IMR-90 (cell line): ENCODE results near the gene SNTG2. TPM values are rescaled to one million over a fixed set of nuclear protein-coding genes. Genes with fewer than 3 reads are reported as not detected.

Experiments used
- ATAC-seq: fragments of 200-7000 bp; cut with Tn5 transposase; 2 replicates; pipeline ENCODE4 v1.9.1; 2020; ENCODE audit warnings: low read depth, mild to moderate bottlenecking, moderate library complexity
- BruUV-seq: library from RNA; stranded (reverse); fragments of 400-500 nt; replicated peaks from 2 replicates; lab custom pipeline; 2021; lab: Mats Ljungman, UMichigan
- CTCF ChIA-PET: fragments of 300-600 bp; formaldehyde crosslinking; extraction: SDS; loops from one replicate; lab custom pipeline; 2021; ENCODE audit warnings: antibody characterized with exemption; lab: Yijun Ruan, JAX
- POLR2A ChIA-PET: fragments of 300-600 bp; sonication (Branson Sonifier 250); formaldehyde crosslinking; loops from one replicate; lab custom pipeline; 2022; ENCODE audit warnings: antibody characterized with exemption; ENCODE audit not compliant: unreplicated experiment; lab: Charles Lee
- DNase-seq: peaks from one replicate; pipeline ENCODE4 v3.0.0; 2013
- H2AFZ ChIP-seq: replicated peaks from 2 replicates; pipeline ENCODE3; 2013; ENCODE audit warnings: low read length, mild to moderate bottlenecking; ENCODE audit not compliant: poor library complexity
- H2AK5ac ChIP-seq: 2 replicates; pipeline ENCODE4 v1.6.1; 2013; ENCODE audit warnings: low read depth, low read length, inconsistent platforms
- H2AK9ac ChIP-seq: replicated peaks from 2 replicates; pipeline ENCODE3; 2013; ENCODE audit warnings: mild to moderate bottlenecking, low read depth, low read length, moderate library complexity; ENCODE audit not compliant: poor library complexity
- H2BK120ac ChIP-seq: 2 replicates; pipeline ENCODE4 v1.6.1; 2013; ENCODE audit warnings: low read depth, low read length, inconsistent platforms
- H2BK15ac ChIP-seq: 3 replicates; pipeline ENCODE4 v1.6.1; 2013; ENCODE audit warnings: low read depth, low read length, inconsistent platforms
- H2BK20ac ChIP-seq: 2 replicates; pipeline ENCODE4 v1.6.1; 2013; ENCODE audit warnings: low read depth, mild to moderate bottlenecking, inconsistent platforms, low read length, moderate library complexity
- H2BK5ac ChIP-seq: 2 replicates; pipeline ENCODE4 v1.6.1; 2013; ENCODE audit warnings: mild to moderate bottlenecking, low read depth, low read length, inconsistent platforms; ENCODE audit not compliant: poor library complexity, severe bottlenecking
- H3K14ac ChIP-seq: replicated peaks from 2 replicates; pipeline ENCODE4 v1.6.1; 2013; ENCODE audit warnings: low read depth, low read length, inconsistent platforms
- H3K18ac ChIP-seq: 2 replicates; pipeline ENCODE4 v1.6.1; 2013; ENCODE audit warnings: low read depth, low read length, control low read depth
- H3K23ac ChIP-seq: 2 replicates; pipeline ENCODE4 v1.6.1; 2013; ENCODE audit warnings: low read depth, low read length, inconsistent platforms
- H3K27ac ChIP-seq: 2 replicates; pipeline ENCODE4 v1.5.1; 2013; ENCODE audit warnings: mild to moderate bottlenecking, control low read depth, low read length; ENCODE audit not compliant: insufficient read depth
- H3K27me3 ChIP-seq: 2 replicates; pipeline ENCODE4 v1.6.1; 2013; ENCODE audit warnings: low read length; ENCODE audit not compliant: control insufficient read depth, insufficient read depth
- H3K36me3 ChIP-seq: 2 replicates; pipeline ENCODE4 v1.6.1; 2013; ENCODE audit warnings: low read length, mixed read lengths; ENCODE audit not compliant: control insufficient read depth, insufficient read depth
- H3K4ac ChIP-seq: 2 replicates; pipeline ENCODE4 v1.6.1; 2013; ENCODE audit warnings: low read depth, low read length, inconsistent platforms
- H3K4me1 ChIP-seq: 2 replicates; pipeline ENCODE4 v1.6.1; 2013; ENCODE audit warnings: low read length, mixed read lengths; ENCODE audit not compliant: control insufficient read depth, insufficient read depth
- H3K4me2 ChIP-seq: 2 replicates; pipeline ENCODE4 v1.6.1; 2013; ENCODE audit warnings: low read depth, mild to moderate bottlenecking, control low read depth, low read length, moderate library complexity
- H3K4me3 ChIP-seq: 2 replicates; pipeline ENCODE4 v1.5.1; 2013; ENCODE audit warnings: low read depth, mild to moderate bottlenecking, control low read depth, low read length, moderate library complexity; ENCODE audit not compliant: insufficient read depth
- H3K56ac ChIP-seq: 2 replicates; pipeline ENCODE4 v1.6.1; 2013; ENCODE audit warnings: low read length, inconsistent platforms; ENCODE audit not compliant: insufficient read depth; ENCODE audit errors: extremely low read depth
- H3K79me1 ChIP-seq, 2 experiments: 2 replicates each; pipeline ENCODE4 v1.6.1; 2013; ENCODE audit warnings: low read length in 2 of 2, inconsistent platforms in 1 of 2, low read depth in 1 of 2
- H3K9ac ChIP-seq: 2 replicates; pipeline ENCODE4 v1.6.1; 2013; ENCODE audit warnings: low read depth, low read length, control low read depth
- H3K9me1 ChIP-seq: 2 replicates; pipeline ENCODE4 v1.6.1; 2013; ENCODE audit warnings: low read length, inconsistent platforms; ENCODE audit not compliant: insufficient read depth
- H3K9me3 ChIP-seq: 2 replicates; pipeline ENCODE4 v1.6.1; 2013; ENCODE audit warnings: low read length; ENCODE audit not compliant: control insufficient read depth, insufficient read depth
- H4K20me1 ChIP-seq: 2 replicates; pipeline ENCODE4 v1.6.1; 2013; ENCODE audit warnings: low read length, inconsistent platforms; ENCODE audit not compliant: insufficient read depth
- H4K5ac ChIP-seq: 2 replicates; pipeline ENCODE4 v1.6.1; 2013; ENCODE audit warnings: mild to moderate bottlenecking, low read depth, low read length, control low read depth
- H4K8ac ChIP-seq, 2 experiments: 2 replicates each; pipeline ENCODE4 v1.6.1; 2013; ENCODE audit warnings: low read depth in 2 of 2, low read length in 2 of 2, control low read depth in 1 of 2, inconsistent platforms in 1 of 2
- H4K91ac ChIP-seq: 2 replicates; pipeline ENCODE4 v1.6.1; 2013; ENCODE audit warnings: low read depth, low read length, inconsistent platforms; ENCODE audit not compliant: insufficient read depth
- BHLHE40 ChIP-seq: fragments of 150-350 bp; IDR thresholded peaks from 2 replicates; pipeline ENCODE4 v1.6.1; 2016; ENCODE audit warnings: mild to moderate bottlenecking, low read depth, low read length
- CEBPB ChIP-seq: IDR thresholded peaks from 2 replicates; pipeline ENCODE4 v1.6.1; 2012; ENCODE audit warnings: low read depth, low read length, improper control_type of control experiment
- CHD1 ChIP-seq: IDR thresholded peaks from 2 replicates; pipeline ENCODE4 v1.6.1; 2012; ENCODE audit warnings: low read depth, low read length, improper control_type of control experiment
- CTCF ChIP-seq: conservative IDR thresholded peaks from 2 replicates; pipeline ENCODE4 v1.5.1; 2012; ENCODE audit warnings: mild to moderate bottlenecking, low read depth, low read length, improper control_type of control experiment
- ELK1 ChIP-seq: fragments of 150-350 bp; IDR thresholded peaks from 2 replicates; pipeline ENCODE4 v1.6.1; 2016; ENCODE audit warnings: low read depth, mild to moderate bottlenecking, low read length, moderate library complexity, borderline replicate concordance
- FOS ChIP-seq: fragments of 150-350 bp; IDR thresholded peaks from 2 replicates; pipeline ENCODE4 v1.6.1; 2016; ENCODE audit warnings: low read depth, low read length
- MAFK ChIP-seq: IDR thresholded peaks from 2 replicates; pipeline ENCODE4 v1.6.1; 2012; ENCODE audit warnings: low read depth, low read length, improper control_type of control experiment
- MAZ ChIP-seq: IDR thresholded peaks from 2 replicates; pipeline ENCODE4 v1.6.1; 2012; ENCODE audit warnings: low read depth, mild to moderate bottlenecking, low read length, improper control_type of control experiment, moderate library complexity, borderline replicate concordance
- MXI1 ChIP-seq: IDR thresholded peaks from 2 replicates; pipeline ENCODE4 v1.6.1; 2012; ENCODE audit warnings: low read depth, mild to moderate bottlenecking, low read length, moderate library complexity, borderline replicate concordance
- NFE2L2 ChIP-seq: fragments of 150-350 bp; IDR thresholded peaks from 2 replicates; pipeline ENCODE4 v1.6.1; 2016; ENCODE audit warnings: low read depth, mild to moderate bottlenecking, low read length
- POLR2A ChIP-seq: IDR thresholded peaks from 2 replicates; pipeline ENCODE4 v1.6.1; 2012; ENCODE audit warnings: mild to moderate bottlenecking, low read depth, low read length
- RAD21 ChIP-seq: IDR thresholded peaks from 2 replicates; pipeline ENCODE4 v1.6.1; 2012; ENCODE audit warnings: low read length, improper control_type of control experiment
- RCOR1 ChIP-seq: IDR thresholded peaks from 2 replicates; pipeline ENCODE4 v1.6.1; 2012; ENCODE audit warnings: mild to moderate bottlenecking, low read length, improper control_type of control experiment; ENCODE audit not compliant: insufficient replicate concordance
- RFX5 ChIP-seq: IDR thresholded peaks from 2 replicates; pipeline ENCODE4 v1.8.0; 2012; ENCODE audit warnings: low read depth, mild to moderate bottlenecking, low read length, moderate library complexity
- SMC3 ChIP-seq: fragments of 150-350 bp; IDR thresholded peaks from 2 replicates; pipeline ENCODE4 v1.6.1; 2016; ENCODE audit warnings: low read depth, mild to moderate bottlenecking, antibody characterized with exemption, low read length, moderate library complexity
- USF2 ChIP-seq: fragments of 150-350 bp; IDR thresholded peaks from 2 replicates; pipeline ENCODE4 v1.6.1; 2017; ENCODE audit warnings: mild to moderate bottlenecking, antibody characterized with exemption, low read length, low read depth
- WGBS, 2 experiments: methylation state at CpG; one replicate each; pipeline versions ENCODE4 v1.1.5 to v1.1.7; 2013; ENCODE audit warnings: missing lambda C conversion rate in 2 of 2; ENCODE audit not compliant: insufficient read length in 1 of 2; ENCODE audit errors: extremely low coverage in 2 of 2; 5-methylcytosine and 5-hydroxymethylcytosine counted together
- dilution Hi-C: fragments of 300-500 bp; cut with HindIII; formaldehyde crosslinking; loops from one replicate; pipeline ENCODE4 v1.14.3; 2018; ENCODE audit warnings: low sequenced_read_pairs; ENCODE audit not compliant: unreplicated experiment
- in situ Hi-C: fragments of 300-500 bp; cut with MboI; formaldehyde crosslinking; loops from 3 replicates; pipeline ENCODE4 v1.14.3; 2019; ENCODE audit warnings: low sequenced_read_pairs, inconsistent platforms, mixed read lengths
- intact Hi-C: fragments of 100-400 bp; cut with micrococcal nuclease; formaldehyde crosslinking; loops from 2 replicates; pipeline ENCODE4 v1.10.0; 2022
- polyA plus RNA-seq, 3 experiments: library from polyadenylated mRNA; depleted of rRNA; stranded (reverse); fragments of >200 nt; gene quantifications; 2 replicates each; pipeline ENCODE4 v1.2.3, GENCODE V29; 2012; ENCODE audit warnings: low replicate concordance in 1 of 3
- total RNA-seq: library from RNA; depleted of rRNA; stranded (reverse); fragments of >200 nt; gene quantifications from 2 replicates; pipeline ENCODE4 v1.2.3, GENCODE V29; 2012

SNTG2 gene
- total and polyA plus RNA-seq, 2 of the 4 experiments (the other 2 are of a cell fraction): under 0.01 to 0.17 TPM

GRCh38 chr2:1141079-1141478, 190.4 kb downstream of the SNTG2 start:
- CTCF ChIA-PET: interaction anchor here (0.6 to 1.8 kb wide), 13 partner anchors 9 to 830 kb away, joined by 3 to 12 read pairs (median 4); no protein-coding TSS in a partner anchor
- Histone ChIP-seq H2BK15ac (no peak overlapping the region), H3K4me3 (no peak overlapping the region), H3K18ac (no peak overlapping the region), H3K9me1 (no peaks in the 10 kb centered on the region), H3K27me3 (no peaks in the 10 kb centered on the region), H4K5ac (no peak overlapping the region), H3K56ac (no peak overlapping the region), H3K4me2 (no peak overlapping the region), H3K36me3 (no peaks in the 10 kb centered on the region), H2AK5ac (no peak overlapping the region), H3K4ac (no peak overlapping the region), H2AFZ (no peak overlapping the region), H2AK9ac (no peak overlapping the region), H3K14ac (no peak overlapping the region), H3K23ac (no peak overlapping the region), H2BK20ac (no peak overlapping the region), H4K91ac (no peak overlapping the region), H3K4me1 (no peaks in the 10 kb centered on the region), H2BK120ac (no peak overlapping the region), H3K9ac (no peak overlapping the region), H4K8ac (no peak overlapping the region), H3K27ac (no peak overlapping the region), H3K9me3 (peaks cover 1% of the 10 kb centered on the region; the same call in 1 of the 2 replicates), H3K79me1 (no peaks in the 10 kb centered on the region), H2BK5ac (no peak overlapping the region), H4K20me1 (no peaks in the 10 kb centered on the region)
- intact Hi-C loops: loop anchor here (10.0 kb wide), 1 partner anchor 404 kb away; no protein-coding TSS in a partner anchor
- dilution Hi-C loops: no loop called here
- TF ChIP-seq SMC3: no peak
- no peak for TF ChIP-seq BHLHE40
- TF ChIP-seq RAD21: no peak
- no peak for TF ChIP-seq CTCF
- TF ChIP-seq POLR2A: no peak
- TF ChIP-seq RFX5: no peak
- no peak for TF ChIP-seq RCOR1
- TF ChIP-seq MXI1: no peak
- no peak for TF ChIP-seq MAFK
- TF ChIP-seq CEBPB: no peak
- TF ChIP-seq NFE2L2: no peak
- TF ChIP-seq MAZ: no peak
- no peak for TF ChIP-seq USF2
- no peak for TF ChIP-seq CHD1
- TF ChIP-seq ELK1: no peak
- no peak for TF ChIP-seq FOS
- 73% methylated on average over 6 of the region's 7 CpGs; no CpG with 5 or more reads in 1 of the 2 experiments for WGBS, 2 experiments
- POLR2A ChIA-PET: no interaction called here
- no TSS peak for BruUV-seq
- DNase-seq: no peak
- in situ Hi-C loops: no loop called here
- no peak for ATAC-seq
